PFSK-1 (cell line): ENCODE data around the gene TSPAN32.

Experiments
- POLR2AphosphoS5 ChIP-seq: IDR thresholded peaks from 2 replicates; pipeline ENCODE4 v1.6.1; 2012; ENCODE audit warnings: low read depth, mild to moderate bottlenecking, control low read depth, low read length, moderate library complexity
- SIN3A ChIP-seq: IDR thresholded peaks from 2 replicates; pipeline ENCODE4 v1.6.1; 2012; ENCODE audit warnings: mild to moderate bottlenecking, low read length, moderate library complexity, borderline replicate concordance; ENCODE audit not compliant: insufficient read depth

DNA sequence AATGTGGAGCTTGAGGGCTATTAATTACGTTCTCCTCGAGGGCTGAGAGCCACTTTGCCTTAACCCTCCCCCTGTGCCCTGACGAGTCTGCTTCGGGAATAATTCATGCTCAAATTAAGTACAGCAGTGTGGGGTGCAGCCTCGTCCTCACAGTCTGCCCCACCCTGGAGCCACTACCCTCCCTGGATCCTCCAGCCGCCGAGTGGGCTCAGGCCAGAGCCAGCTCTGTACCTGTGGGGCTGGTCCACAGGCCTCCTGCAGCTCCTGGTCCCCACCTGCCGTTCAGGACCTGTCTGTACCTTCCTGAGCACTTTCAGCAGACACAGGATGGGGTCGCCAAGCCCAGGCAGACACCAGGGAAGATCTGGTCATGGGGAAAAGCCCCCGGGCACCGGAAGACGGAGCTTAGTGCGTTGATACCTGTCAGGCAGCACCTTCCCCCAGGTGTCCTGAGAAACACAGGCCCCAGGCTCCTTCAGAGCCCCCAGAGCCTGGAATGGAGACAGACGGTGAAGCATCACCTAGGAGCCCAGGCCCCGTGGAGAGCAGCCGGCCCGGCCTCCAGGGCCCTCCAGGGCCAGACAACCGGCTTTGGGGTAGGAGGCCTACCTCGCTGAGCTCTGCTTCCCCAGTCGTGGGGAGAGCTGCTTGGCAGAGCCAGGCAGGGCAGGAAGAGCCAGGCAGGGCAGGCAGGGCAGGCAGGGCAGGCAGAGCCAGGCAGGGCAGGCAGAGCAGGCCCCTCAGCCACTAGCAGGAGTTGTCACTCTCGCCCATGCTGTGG, 9.7 kb downstream of the TSPAN32 start:
- no peak for TF ChIP-seq POLR2AphosphoS5
- TF ChIP-seq SIN3A: no peak
